CD4-positive, alpha-beta T cell treated with Interleukin-15 for 4 hours (primary cell): ENCODE data around the gene ARHGAP18.

ENCODE experiments used
- DNase-seq: peaks from one replicate; pipeline ENCODE4 v3.0.0-alpha.2; 2020; ENCODE audit warnings: low spot score

ARHGAP18 gene

GRCh38 chr6:129642322-129642721 lies 67.7 kb downstream of the ARHGAP18 start:
- DNase-seq = no peak

DNA sequence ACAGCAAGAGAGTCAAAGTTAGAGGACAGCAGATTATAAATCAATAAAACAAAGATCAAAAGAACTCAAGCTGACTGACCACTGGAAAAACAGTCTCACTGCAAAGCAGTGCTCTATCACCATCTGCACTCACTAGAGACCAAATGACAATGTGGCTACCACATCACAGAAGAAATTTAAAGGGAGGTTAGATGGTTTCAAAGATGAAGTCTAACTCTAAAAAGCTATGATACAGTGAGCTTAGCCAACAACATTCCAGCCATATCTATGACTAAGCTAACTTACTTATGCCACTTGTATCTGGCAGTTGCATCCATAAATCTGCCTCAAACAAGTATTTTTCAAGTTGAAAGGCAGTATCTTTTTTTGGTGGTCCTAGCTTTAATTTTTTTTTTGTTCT lies 68.6 kb downstream of the ARHGAP18 start:
- DNase-seq = no peak

- no peak for DNase-seq
Observed at GRCh38 chr6:129638686-129639085, 71.3 kb downstream of the ARHGAP18 start.

GRCh38 chr6:129638055-129638684 lies 71.8 kb downstream of the ARHGAP18 start:
- DNase-seq = no peak

- no peak for DNase-seq
Observed at GRCh38 chr6:129637340-129638054, 72.5 kb downstream of the ARHGAP18 start.

GRCh38 chr6:129635396-129636130 lies 74.4 kb downstream of the ARHGAP18 start:
- no peak for DNase-seq

DNA sequence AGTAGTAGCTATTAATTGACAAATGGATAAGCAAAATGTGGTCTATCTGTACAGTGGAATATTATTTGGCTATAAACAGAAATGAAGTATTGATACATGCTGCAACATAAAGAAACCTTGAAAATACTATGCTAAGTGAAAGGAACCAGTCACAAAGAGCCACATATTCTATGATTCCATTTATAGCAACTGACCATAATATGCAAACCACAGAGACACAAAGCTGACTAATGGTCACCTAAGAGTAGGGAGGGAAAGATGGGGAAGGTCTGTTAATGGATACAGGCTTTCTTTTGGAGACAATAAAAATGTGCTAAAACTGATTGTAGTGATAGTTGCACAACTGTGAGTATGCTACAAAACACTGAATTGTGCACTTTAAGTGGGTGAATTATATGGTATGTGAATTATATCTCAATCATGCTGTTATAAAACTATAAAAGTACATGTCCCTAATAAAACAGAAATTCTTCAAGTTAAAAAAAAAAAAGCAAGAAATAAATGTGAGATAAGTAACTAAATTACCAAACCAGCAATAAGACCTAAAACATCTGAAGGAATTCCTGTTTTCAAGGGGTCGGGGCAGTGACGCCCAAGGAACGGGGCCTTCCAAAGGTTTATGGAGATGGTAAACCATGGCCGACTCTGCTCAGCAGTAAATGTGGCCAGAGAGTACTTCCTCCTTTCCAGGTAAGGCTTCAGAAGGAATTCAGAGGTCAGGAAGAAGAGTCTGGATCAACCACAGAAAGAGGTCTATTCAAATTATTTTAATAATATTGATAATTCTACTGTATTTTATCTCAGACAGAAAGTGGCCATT lies 75.4 kb downstream of the ARHGAP18 start:
- DNase-seq = no peak

GRCh38 chr6:129633529-129633928 lies 76.4 kb downstream of the ARHGAP18 start:
- no peak for DNase-seq

GRCh38 chr6:129632172-129632613 lies 77.8 kb downstream of the ARHGAP18 start:
- DNase-seq = no peak

GRCh38 chr6:129631070-129631469 lies 78.9 kb downstream of the ARHGAP18 start:
- DNase-seq = no peak

DNA sequence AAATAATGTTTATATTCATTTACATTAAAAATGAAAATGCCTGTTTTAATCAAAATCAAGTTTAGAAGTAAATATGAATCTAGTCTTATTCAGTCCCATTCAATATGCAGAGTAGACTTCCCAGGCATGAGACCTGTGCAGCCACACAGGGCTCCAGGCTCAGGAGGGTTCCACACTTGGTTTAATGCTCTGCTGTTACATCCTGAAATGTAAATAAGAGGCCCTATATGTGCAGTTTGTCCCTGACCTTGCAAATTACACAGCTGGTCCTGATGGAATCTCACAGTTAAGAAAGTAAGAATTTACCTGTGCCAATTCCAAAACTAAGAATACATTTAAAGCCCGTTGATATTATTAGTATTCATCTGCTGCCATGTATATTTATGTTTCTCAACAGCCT lies 79.4 kb downstream of the ARHGAP18 start:
- no peak for DNase-seq

DNA sequence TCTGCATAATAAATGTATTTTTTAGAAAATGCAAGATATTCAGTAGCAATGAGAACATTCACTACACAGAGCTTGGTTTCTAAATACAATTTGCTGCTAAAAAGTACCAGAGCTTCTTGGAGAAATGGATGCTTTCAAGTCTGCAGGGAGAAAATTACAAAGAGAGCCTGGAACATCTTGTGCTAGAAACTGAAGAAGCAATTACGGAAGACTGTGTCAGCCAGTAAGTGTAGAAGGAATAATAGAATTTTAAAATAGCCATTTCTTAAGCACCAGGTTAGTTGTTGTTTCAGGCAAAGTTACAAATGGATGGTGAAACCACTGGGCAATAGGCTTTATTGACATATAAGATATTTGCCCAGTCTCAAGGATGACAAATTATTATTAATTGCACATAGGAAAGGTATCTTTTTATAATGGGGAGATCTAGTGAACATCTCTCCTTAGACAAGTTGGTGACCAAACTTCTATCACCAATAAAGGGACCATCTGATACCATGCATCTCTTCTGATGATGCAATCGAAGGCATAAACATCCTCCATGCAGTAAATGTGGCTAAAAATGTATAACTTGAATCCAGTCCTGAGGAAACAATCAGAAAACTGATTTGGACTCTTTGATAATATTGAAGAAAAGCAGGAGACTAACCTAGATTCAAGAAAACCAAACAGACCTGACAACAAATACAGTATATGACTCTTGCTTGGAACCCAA lies 81.7 kb downstream of the ARHGAP18 start:
- DNase-seq = no peak

DNA sequence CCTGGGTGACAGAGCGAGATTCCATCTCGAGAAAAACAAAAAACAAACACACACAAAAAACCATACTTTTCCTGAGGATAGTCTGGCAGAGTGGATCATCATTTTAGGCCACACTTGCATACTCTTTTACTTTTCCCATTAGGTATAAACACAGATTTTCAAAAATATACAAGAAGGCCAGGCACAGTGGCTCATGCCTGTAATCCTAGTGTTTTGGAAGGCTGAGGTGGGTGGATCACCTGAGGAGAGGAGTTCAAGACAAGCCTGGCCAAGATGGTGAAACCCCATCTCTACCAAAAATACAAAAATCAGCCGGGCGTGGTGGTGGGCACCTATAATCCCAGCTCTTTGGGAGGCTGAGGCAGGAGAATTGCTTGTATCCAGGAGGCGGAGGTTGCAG lies 85.5 kb downstream of the ARHGAP18 start:
- DNase-seq = no peak

DNA sequence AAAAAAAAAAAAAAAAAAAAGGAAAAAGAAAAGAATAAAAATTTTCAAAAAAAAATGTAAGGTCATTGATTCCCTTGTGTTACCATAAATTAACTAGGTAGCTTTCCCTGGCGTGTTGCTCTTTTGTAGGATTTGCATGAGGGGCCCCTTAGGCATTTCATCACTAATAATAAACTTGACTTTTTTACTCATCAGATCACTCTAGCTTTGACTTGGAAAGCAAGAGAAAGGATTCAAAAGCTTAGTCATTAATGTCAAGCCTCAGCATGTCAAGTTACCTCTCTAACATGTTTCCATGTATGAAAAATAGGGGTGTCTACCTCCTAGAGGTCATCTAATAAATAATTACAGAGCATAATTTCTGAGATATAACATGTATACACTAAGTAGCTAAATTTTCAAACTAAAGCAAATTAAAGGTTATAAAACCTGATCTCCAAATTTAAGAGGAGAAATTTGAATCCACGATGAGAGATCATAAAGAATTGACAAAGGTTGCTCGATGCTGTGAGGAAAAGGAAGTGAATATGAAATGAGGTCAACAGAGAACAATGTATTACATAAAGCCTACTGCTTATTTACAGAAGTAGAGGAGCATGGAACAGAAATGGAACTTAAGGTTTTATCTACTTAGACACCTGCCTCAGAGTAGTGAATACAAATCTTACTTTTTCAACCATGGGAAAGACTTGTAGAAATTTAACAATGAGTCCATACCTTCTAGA lies 86.8 kb downstream of the ARHGAP18 start:
- DNase-seq = no peak

GRCh38 chr6:129621252-129621651 lies 88.7 kb downstream of the ARHGAP18 start:
- DNase-seq = peak; percentile 41

- no peak for DNase-seq
Observed at GRCh38 chr6:129620234-129620610, 89.8 kb downstream of the ARHGAP18 start.

GRCh38 chr6:129619579-129620233 lies 90.3 kb downstream of the ARHGAP18 start:
- DNase-seq = no peak

- DNase-seq = no peak
Observed at GRCh38 chr6:129617986-129618385, 92.0 kb downstream of the ARHGAP18 start.

DNA sequence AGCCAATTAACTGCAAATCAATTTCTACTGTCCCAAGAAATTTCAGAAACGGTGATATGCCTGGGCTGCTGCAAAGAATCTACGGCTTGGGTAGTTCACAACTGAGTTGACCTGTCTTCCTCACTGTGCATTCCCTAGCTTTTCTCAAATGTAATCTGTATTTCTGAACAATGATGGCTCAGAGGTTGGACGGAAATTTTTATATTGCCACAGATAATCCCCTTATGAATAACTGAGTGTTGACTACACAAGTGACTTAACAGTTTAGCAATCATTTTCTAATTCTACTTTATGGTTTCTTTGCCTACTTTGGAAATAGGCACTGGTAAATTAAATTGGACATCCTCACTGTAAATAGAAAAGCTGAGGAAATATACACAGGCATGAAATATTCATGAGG lies 94.5 kb downstream of the ARHGAP18 start:
- DNase-seq = no peak

DNA sequence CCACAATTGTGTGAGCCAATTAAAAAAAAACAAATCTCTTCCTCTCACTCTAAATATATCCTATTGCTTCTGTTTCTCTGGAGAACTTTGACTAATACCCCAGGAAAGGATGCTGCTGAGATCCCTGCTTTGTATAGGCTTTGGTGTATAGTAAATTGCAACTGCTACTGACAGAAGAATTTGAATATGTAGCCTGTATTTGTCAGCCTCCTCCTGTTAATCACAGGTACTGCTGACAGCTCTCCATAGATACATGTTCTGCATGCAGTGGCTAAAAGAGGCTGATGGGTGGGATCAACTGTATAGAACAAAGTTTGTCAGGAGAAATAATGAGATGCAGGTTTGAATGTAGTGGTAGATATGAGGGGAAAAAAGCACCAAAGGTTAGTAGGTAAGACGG lies 95.0 kb downstream of the ARHGAP18 start:
- DNase-seq = no peak
